Glutamatergic neuron (in vitro differentiated cells): ENCODE data around the gene GSN. TPM values are rescaled to one million over a fixed set of nuclear protein-coding genes. Genes with fewer than 3 reads are reported as not detected.

Source experiments
- DNase-seq: peaks from one replicate; pipeline ENCODE4 v3.0.0; 2022
- H3K27ac Mint-ChIP-seq: one replicate; pipeline ENCODE4 v1.8.0; 2020; ENCODE audit warnings: mild to moderate bottlenecking, mixed read lengths, inconsistent platforms; ENCODE audit not compliant: unreplicated experiment
- H3K27me3 Mint-ChIP-seq: one replicate; pipeline ENCODE4 v1.8.0; 2020; ENCODE audit warnings: mild to moderate bottlenecking, moderate library complexity, mixed read lengths, inconsistent platforms; ENCODE audit not compliant: unreplicated experiment
- H3K36me3 Mint-ChIP-seq: one replicate; pipeline ENCODE4 v1.8.0; 2020; ENCODE audit warnings: mild to moderate bottlenecking, mixed read lengths, inconsistent platforms; ENCODE audit not compliant: unreplicated experiment
- H3K4me1 Mint-ChIP-seq: one replicate; pipeline ENCODE4 v1.8.0; 2020; ENCODE audit warnings: mild to moderate bottlenecking, low read depth, mixed read lengths, inconsistent platforms; ENCODE audit not compliant: unreplicated experiment
- H3K4me3 Mint-ChIP-seq: one replicate; pipeline ENCODE4 v1.8.0; 2020; ENCODE audit warnings: mild to moderate bottlenecking, mixed read lengths, inconsistent platforms; ENCODE audit not compliant: unreplicated experiment
- H3K9me3 Mint-ChIP-seq: one replicate; pipeline ENCODE4 v1.8.0; 2020; ENCODE audit warnings: mild to moderate bottlenecking, moderate library complexity, mixed read lengths, inconsistent platforms; ENCODE audit not compliant: unreplicated experiment
- total RNA-seq: library from RNA; stranded (reverse); fragmentation: NEBNext Ultra II Directional; extraction: Animal tissue kit (Norgen Biotek cat#: 25700); gene quantifications from one replicate; pipeline ENCODE4 v1.2.1, GENCODE V29; 2021; ENCODE audit not compliant: unreplicated experiment
- TF ChIP-seq, protein P1 (sequence below): fragments of 200-600 bp; sonication (generic); IDR thresholded peaks from one replicate; pipeline ENCODE4 v1.5.0; 2021; ENCODE audit not compliant: partially characterized antibody, unreplicated experiment

The GSN gene
- total RNA-seq, 1 donor from 2014 or later, result 11.6 TPM

DNA sequence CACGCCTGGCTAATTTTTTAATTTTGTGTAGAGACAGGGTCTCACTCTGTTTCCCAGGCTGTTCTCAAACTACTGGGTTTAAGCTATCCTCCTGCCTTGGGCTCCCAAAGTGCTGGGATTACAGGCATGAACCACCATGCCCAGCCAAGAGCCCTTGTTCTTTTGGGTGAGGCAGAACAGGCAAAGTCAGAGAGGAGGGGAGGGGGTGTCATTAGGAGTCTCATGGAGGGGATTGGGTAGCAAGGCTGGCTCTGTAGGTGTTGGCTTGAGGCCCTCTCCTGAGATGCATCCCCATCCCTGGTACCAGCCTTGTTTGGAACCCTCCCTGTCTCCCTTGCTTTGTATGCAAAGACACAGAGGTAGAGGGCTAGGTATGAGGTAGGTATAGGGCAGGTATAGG is 24.1 kb downstream of the GSN start:
- peaks cover 5% of the 10 kb centered on the region for H3K4me1 Mint-ChIP-seq
- H3K27me3 Mint-ChIP-seq, result peaks cover 9% of the 10 kb centered on the region
- H3K9me3 Mint-ChIP-seq, result no peaks in the 10 kb centered on the region
- H3K27ac Mint-ChIP-seq, result no peak overlapping the region
- no peak overlapping the region for H3K4me3 Mint-ChIP-seq
- TF ChIP-seq, protein P1, sequence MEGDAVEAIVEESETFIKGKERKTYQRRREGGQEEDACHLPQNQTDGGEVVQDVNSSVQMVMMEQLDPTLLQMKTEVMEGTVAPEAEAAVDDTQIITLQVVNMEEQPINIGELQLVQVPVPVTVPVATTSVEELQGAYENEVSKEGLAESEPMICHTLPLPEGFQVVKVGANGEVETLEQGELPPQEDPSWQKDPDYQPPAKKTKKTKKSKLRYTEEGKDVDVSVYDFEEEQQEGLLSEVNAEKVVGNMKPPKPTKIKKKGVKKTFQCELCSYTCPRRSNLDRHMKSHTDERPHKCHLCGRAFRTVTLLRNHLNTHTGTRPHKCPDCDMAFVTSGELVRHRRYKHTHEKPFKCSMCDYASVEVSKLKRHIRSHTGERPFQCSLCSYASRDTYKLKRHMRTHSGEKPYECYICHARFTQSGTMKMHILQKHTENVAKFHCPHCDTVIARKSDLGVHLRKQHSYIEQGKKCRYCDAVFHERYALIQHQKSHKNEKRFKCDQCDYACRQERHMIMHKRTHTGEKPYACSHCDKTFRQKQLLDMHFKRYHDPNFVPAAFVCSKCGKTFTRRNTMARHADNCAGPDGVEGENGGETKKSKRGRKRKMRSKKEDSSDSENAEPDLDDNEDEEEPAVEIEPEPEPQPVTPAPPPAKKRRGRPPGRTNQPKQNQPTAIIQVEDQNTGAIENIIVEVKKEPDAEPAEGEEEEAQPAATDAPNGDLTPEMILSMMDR, result no peak
- H3K36me3 Mint-ChIP-seq, result no peaks in the 10 kb centered on the region
- DNase-seq, result no peak

DNA sequence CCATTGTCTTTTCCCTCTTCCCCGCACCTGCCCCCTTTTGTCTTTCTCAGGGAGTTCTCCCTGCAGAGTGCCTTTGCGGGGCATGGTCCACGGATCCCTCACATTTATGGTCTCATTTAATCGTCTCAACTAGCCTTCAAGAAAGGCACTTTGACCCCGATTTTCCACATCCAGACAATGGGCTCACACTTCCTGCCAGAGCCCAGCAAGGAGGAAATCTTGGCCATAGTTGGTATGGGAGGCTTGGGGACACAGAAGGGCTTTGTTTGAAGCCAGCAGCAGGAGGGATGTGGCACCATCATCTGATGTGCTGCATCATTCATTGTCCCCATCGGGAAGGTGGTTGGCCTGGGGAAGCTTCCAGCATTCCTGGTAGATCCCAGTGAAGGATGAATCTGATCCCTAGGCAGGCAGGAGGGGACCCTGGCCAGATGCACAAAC is 24.9 kb downstream of the GSN start:
- Mint-ChIP-seq H3K4me3 (no peak overlapping the region), H3K9me3 (no peaks in the 10 kb centered on the region), H3K27me3 (peaks cover 8% of the 10 kb centered on the region), H3K36me3 (no peaks in the 10 kb centered on the region), H3K4me1 (peaks cover 5% of the 10 kb centered on the region), H3K27ac (no peak overlapping the region)
- no peak for DNase-seq
- TF ChIP-seq, protein P1, result no peak

DNA sequence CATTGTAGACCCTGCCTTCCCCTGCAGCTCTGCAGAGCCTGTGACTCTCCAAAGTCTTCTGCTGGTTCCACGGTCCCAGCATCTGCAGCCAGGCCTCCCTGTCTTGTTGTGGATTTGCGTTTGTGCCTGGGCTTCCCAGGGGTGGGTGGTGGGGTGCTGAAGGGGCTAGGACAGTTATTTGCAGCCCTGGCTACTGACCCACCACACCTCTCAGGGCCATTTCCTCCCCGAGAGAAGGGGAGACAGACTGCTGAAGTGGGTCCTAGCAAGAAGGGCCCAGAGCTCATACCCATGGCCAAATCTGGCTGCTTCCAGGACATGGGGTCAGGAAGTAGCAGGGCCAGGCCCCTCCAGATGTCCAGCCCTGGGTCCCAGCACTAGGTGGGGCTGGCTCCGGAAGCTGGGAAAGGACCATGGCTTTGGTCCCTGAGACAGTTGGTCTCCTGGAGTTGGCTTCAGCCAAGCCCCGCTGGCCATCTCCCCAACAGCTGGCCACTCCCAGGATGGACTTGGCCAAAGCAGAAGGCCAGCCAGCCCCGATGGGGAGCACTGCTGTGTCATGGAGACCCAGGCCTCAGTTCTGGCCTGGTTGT is 26.3 kb downstream of the GSN start:
- no peak for DNase-seq
- Mint-ChIP-seq H3K4me3 (no peak overlapping the region), H3K9me3 (no peaks in the 10 kb centered on the region), H3K36me3 (no peaks in the 10 kb centered on the region), H3K27ac (no peak overlapping the region), H3K27me3 (peaks cover 6% of the 10 kb centered on the region), H3K4me1 (no peaks in the 10 kb centered on the region)
- TF ChIP-seq, protein P1, result no peak

DNA sequence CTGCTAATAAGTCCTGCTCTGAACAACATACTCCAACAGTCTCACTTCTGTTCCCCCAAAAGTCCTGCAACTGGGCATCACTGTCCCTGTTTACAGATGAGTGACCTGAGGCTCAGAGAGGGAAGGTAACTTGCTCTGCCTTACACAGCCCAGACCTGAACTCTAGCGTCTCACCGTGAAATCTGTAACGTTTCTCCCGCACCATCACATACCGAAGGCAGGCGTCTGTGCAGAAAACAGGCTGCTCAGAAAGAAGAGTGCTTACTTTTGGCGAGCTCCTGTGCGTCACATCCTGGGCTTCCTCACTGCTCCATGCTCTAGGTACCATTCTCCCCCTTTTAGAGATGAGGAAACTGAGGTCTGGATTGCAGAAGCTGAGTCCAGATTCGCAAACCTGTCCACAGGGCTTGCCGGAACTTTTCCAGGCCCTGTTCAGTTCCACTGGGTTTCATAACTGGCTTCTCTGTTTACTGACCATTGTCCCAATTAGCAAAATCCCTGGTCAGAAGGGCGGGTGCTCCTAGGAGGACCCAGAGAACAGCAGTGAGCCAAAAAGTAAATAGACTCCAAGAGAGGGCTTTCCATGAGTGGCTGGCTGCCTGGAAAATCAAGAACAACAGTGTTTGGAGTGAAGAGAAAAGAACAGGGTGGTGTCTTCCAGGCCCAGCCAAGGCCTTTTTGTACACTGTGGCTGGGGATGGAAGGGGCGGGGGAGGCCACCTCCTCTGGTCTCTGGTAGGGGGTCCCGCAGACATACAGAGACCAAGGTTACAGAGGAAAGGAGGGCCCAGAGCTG is 27.1 kb downstream of the GSN start:
- H3K36me3 Mint-ChIP-seq, result no peaks in the 10 kb centered on the region
- H3K27me3 Mint-ChIP-seq, result peaks cover 6% of the 10 kb centered on the region
- TF ChIP-seq, protein P1, result no peak
- no peak overlapping the region for H3K27ac Mint-ChIP-seq
- peaks cover 1% of the 10 kb centered on the region for H3K9me3 Mint-ChIP-seq
- H3K4me3 Mint-ChIP-seq, result no peak overlapping the region
- H3K4me1 Mint-ChIP-seq, result peaks cover under 1% of the 10 kb centered on the region
- DNase-seq, result no peak

DNA sequence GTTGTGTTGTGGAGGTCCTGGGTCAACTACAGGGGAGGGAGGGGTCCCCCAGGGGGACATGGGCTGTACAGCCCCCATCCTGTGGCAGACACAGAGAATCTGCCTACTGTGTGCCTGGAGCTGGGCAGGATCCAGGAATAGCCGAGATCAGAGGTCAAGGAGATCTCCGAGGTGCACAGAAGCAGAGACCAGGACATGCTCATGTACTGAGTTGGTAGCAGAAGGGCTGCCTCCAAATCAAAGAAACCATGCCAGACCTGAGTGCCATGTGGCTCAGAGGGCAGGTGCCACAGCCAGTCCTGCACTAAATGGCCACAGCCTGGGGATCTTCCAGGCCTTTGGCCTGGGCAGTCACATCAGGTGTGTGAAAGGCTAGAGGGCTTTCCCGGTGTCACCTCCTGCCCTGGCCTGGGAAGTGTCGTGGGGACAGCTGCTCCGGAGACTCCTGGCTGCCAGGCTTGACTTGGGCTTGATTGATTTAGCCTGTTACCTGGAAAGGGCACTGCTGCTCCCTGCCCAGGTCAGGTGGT is 27.8 kb downstream of the GSN start:
- H3K4me3 Mint-ChIP-seq, result no peak overlapping the region
- H3K9me3 Mint-ChIP-seq, result peaks cover 4% of the 10 kb centered on the region
- H3K27ac Mint-ChIP-seq, result no peak overlapping the region

More for the DNA sequence above, 27.8 kb downstream of the GSN start:
- TF ChIP-seq, protein P1, result no peak
- DNase-seq, result no peak
- H3K36me3 Mint-ChIP-seq, result no peaks in the 10 kb centered on the region
- H3K4me1 Mint-ChIP-seq, result peaks cover 4% of the 10 kb centered on the region
- H3K27me3 Mint-ChIP-seq, result peaks cover 12% of the 10 kb centered on the region
